B cell (primary cell): ENCODE data around the gene MRPL33. TPM values are rescaled to one million over a fixed set of nuclear protein-coding genes. Genes with fewer than 3 reads are reported as not detected.

Source experiments
- ATAC-seq: fragments of 200-7000 bp; cut with Tn5 transposase; one replicate; pipeline ENCODE4 v1.10.0; 2021; ENCODE audit warnings: low read depth, mild to moderate bottlenecking, moderate number of reproducible peaks, moderate library complexity
- CTCF ChIA-PET: fragments of 350-600 bp; sonication (Branson Sonifier 250); formaldehyde crosslinking; loops from one replicate; lab custom pipeline; 2021; ENCODE audit warnings: antibody characterized with exemption, inconsistent platforms; lab: Charles Lee
- POLR2A ChIA-PET: fragments of 350-600 bp; sonication (Branson Sonifier 250); formaldehyde crosslinking; loops from one replicate; lab custom pipeline; 2021; ENCODE audit warnings: antibody characterized with exemption; lab: Charles Lee
- DNase-seq: peaks from one replicate; pipeline ENCODE4 v3.0.0; 2013
- H2AFZ ChIP-seq: 2 replicates; pipeline ENCODE4 v1.6.1; 2012; ENCODE audit warnings: mild to moderate bottlenecking, low read depth, low read length; ENCODE audit not compliant: insufficient read depth, poor library complexity, severe bottlenecking
- H3K27ac ChIP-seq, 2 donors: 1 replicate in 1 of 2; 2 replicates in 1 of 2; pipeline ENCODE4 v1.5.1; 2012 to 2013; ENCODE audit warnings: low read length in 2 of 2, mild to moderate bottlenecking in 2 of 2, moderate library complexity in 1 of 2
- H3K27me3 ChIP-seq, 4 experiments: fragments of 200-600 bp in 1 of 4; sonication (generic) in 1 of 4; replicated peaks in 1 of 4; 1 replicate in 2 of 4; 2 replicates in 2 of 4; pipeline versions ENCODE4 v1.6.1 to v1.7.0; 2013 to 2016; ENCODE audit warnings: low read length in 3 of 4, mild to moderate bottlenecking in 2 of 4, mixed read lengths in 1 of 4, moderate library complexity in 1 of 4; ENCODE audit not compliant: insufficient read depth in 4 of 4, control insufficient read depth in 3 of 4; ENCODE audit errors: control extremely low read depth in 1 of 4
- H3K36me3 ChIP-seq, 2 experiments: replicated peaks in 1 of 2; 1 replicate in 1 of 2; 2 replicates in 1 of 2; pipeline versions ENCODE4 v1.6.1 to v1.7.1; 2013; ENCODE audit warnings: low read length in 1 of 2; ENCODE audit not compliant: insufficient read depth in 2 of 2, control insufficient read depth in 1 of 2; ENCODE audit errors: control extremely low read depth in 1 of 2, extremely low read depth in 1 of 2
- H3K4me1 ChIP-seq, 2 donors: fragments of 200-600 bp in 1 of 2; sonication (generic) in 1 of 2; 1 replicate in 1 of 2; 2 replicates in 1 of 2; pipeline versions ENCODE4 v1.5.1 to v1.6.1; 2013 to 2017; ENCODE audit warnings: low read length in 2 of 2; ENCODE audit not compliant: control insufficient read depth in 2 of 2, insufficient read depth in 2 of 2
- H3K4me2 ChIP-seq: replicated peaks from 2 replicates; pipeline ENCODE3; 2012; ENCODE audit warnings: mild to moderate bottlenecking, low read depth, low read length; ENCODE audit not compliant: poor library complexity, severe bottlenecking
- H3K4me3 ChIP-seq, 5 experiments: fragments of 200-600 bp in 1 of 5; sonication (generic) in 1 of 5; 1 replicate in 3 of 5; 2 replicates in 2 of 5; pipeline versions ENCODE4 v1.5.1 to v1.7.0; 2011 to 2016; ENCODE audit warnings: low read length in 4 of 5, mild to moderate bottlenecking in 4 of 5, low read depth in 2 of 5, control low read depth in 1 of 5, moderate library complexity in 1 of 5; ENCODE audit not compliant: insufficient read depth in 1 of 5; ENCODE audit errors: control extremely low read depth in 1 of 5, extremely low read depth in 1 of 5
- H3K79me2 ChIP-seq: fragments of 200-600 bp; sonication (generic); one replicate; pipeline ENCODE4 v1.6.0; 2016; ENCODE audit warnings: low read length; ENCODE audit not compliant: control insufficient read depth, insufficient read depth
- H3K9ac ChIP-seq: fragments of 200-600 bp; sonication (generic); 2 replicates; pipeline ENCODE4 v1.6.1; 2017; ENCODE audit warnings: mild to moderate bottlenecking, low read length, moderate library complexity
- H3K9me3 ChIP-seq, 3 donors: one replicate each; pipeline versions ENCODE4 v1.6.1 to v1.7.1; 2013; ENCODE audit warnings: low read length in 2 of 3; ENCODE audit not compliant: control insufficient read depth in 2 of 3, insufficient read depth in 1 of 3; ENCODE audit errors: control extremely low read depth in 1 of 3
- H4K20me1 ChIP-seq: 2 replicates; pipeline ENCODE4 v1.6.0; 2012; ENCODE audit warnings: mild to moderate bottlenecking, low read length; ENCODE audit not compliant: insufficient read depth, control insufficient read depth, poor library complexity, severe bottlenecking
- H3K27ac Mint-ChIP-seq: one replicate; pipeline ENCODE4 v1.8.0; 2021; ENCODE audit warnings: mixed read lengths
- H3K27me3 Mint-ChIP-seq: one replicate; pipeline ENCODE4 v1.8.0; 2021; ENCODE audit warnings: mixed read lengths
- H3K4me1 Mint-ChIP-seq: one replicate; pipeline ENCODE4 v1.8.0; 2021; ENCODE audit warnings: mixed read lengths
- H3K4me3 Mint-ChIP-seq: one replicate; pipeline ENCODE4 v1.8.0; 2021; ENCODE audit warnings: mixed read lengths
- H3K9me3 Mint-ChIP-seq: one replicate; pipeline ENCODE4 v1.8.0; 2022; ENCODE audit warnings: mixed read lengths; ENCODE audit not compliant: insufficient read depth
- EZH2 ChIP-seq: IDR thresholded peaks from 2 replicates; pipeline ENCODE4 v1.6.1; 2012; ENCODE audit warnings: borderline replicate concordance, low read depth, mild to moderate bottlenecking, moderate library complexity, low read length; ENCODE audit not compliant: insufficient read depth, poor library complexity, severe bottlenecking
- WGBS: methylation state at CpG from one replicate; pipeline ENCODE4 v1.1.5; 2013; ENCODE audit warnings: missing lambda C conversion rate; ENCODE audit not compliant: insufficient coverage; 5-methylcytosine and 5-hydroxymethylcytosine counted together
- intact Hi-C: fragments of 100-400 bp; cut with micrococcal nuclease; formaldehyde crosslinking; loops from one replicate; pipeline ENCODE4 v1.10.0; 2022
- polyA plus RNA-seq: library from polyadenylated mRNA; depleted of rRNA; stranded (reverse); fragments of >200 nt; gene quantifications from 2 replicates; pipeline ENCODE4 v1.2.3, GENCODE V29; 2012
- total RNA-seq, 2 donors: library from RNA; stranded (reverse); fragments of 120-200 nt in 1 of 2; gene quantifications; 1 replicate in 1 of 2; 2 replicates in 1 of 2; pipeline versions ENCODE4 v1.2.3 to v1.2.4, GENCODE V29; 2013 to 2022
- TF ChIP-seq, protein P1 (sequence below): fragments of 200-600 bp; IDR thresholded peaks from one replicate; pipeline ENCODE4 v1.8.0; 2022; ENCODE audit warnings: antibody characterized with exemption, mild to moderate bottlenecking

MRPL33 gene
- total and polyA plus RNA-seq, 2 donors (not counting 1 experiment from before 2014, with no cell fraction given): 14.4 to 26.5 TPM

GRCh38 chr2:27724191-27724590 is 47.3 kb upstream of the MRPL33 start:
- TF ChIP-seq EZH2: no peak
- TF ChIP-seq, protein P1, sequence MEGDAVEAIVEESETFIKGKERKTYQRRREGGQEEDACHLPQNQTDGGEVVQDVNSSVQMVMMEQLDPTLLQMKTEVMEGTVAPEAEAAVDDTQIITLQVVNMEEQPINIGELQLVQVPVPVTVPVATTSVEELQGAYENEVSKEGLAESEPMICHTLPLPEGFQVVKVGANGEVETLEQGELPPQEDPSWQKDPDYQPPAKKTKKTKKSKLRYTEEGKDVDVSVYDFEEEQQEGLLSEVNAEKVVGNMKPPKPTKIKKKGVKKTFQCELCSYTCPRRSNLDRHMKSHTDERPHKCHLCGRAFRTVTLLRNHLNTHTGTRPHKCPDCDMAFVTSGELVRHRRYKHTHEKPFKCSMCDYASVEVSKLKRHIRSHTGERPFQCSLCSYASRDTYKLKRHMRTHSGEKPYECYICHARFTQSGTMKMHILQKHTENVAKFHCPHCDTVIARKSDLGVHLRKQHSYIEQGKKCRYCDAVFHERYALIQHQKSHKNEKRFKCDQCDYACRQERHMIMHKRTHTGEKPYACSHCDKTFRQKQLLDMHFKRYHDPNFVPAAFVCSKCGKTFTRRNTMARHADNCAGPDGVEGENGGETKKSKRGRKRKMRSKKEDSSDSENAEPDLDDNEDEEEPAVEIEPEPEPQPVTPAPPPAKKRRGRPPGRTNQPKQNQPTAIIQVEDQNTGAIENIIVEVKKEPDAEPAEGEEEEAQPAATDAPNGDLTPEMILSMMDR: no peak
- Histone ChIP-seq H3K79me2 (no peaks in the 10 kb centered on the region), H3K9me3 (no peaks in the 10 kb centered on the region), H3K4me3 (no peak overlapping the region), H2AFZ (no peak overlapping the region), H3K27ac (no peak overlapping the region), H3K4me2 (no peak overlapping the region), H3K27me3 (peaks cover 0 to 6% (median 1%) of the 10 kb centered on the region in 4 experiments), H3K9ac (no peak overlapping the region), H3K36me3 (no peaks in the 10 kb centered on the region), H3K4me1 (no peaks in the 10 kb centered on the region), H4K20me1 (no peaks in the 10 kb centered on the region)
- Mint-ChIP-seq H3K9me3 (no peaks in the 10 kb centered on the region), H3K27me3 (peaks cover 8% of the 10 kb centered on the region), H3K27ac (no peak overlapping the region), H3K4me1 (no peaks in the 10 kb centered on the region), H3K4me3 (no peak overlapping the region)
- WGBS: no CpG with 5 or more reads among the region's 3 CpGs
- DNase-seq (no peak), ATAC-seq (no peak)
- ChIA-PET POLR2A (no interaction called here), CTCF (interaction anchor here (1.4 to 3.1 kb wide), 6 partner anchors 12 to 679 kb away, joined by 3 to 13 read pairs (median 6); no protein-coding TSS in a partner anchor)
- intact Hi-C loops: no loop called here

- CTCF ChIA-PET: interaction anchor here (2.4 to 3.1 kb wide), 3 partner anchors 11 to 21 kb away, joined by 6 to 13 read pairs (median 10); no protein-coding TSS in a partner anchor
- no peaks in the 10 kb centered on the region for H3K36me3 ChIP-seq
- no peaks in the 10 kb centered on the region for H3K4me1 ChIP-seq
- no peaks in the 10 kb centered on the region for H4K20me1 ChIP-seq
- H3K4me2 ChIP-seq: no peak overlapping the region
- TF ChIP-seq, protein P1: no peak
- TF ChIP-seq EZH2: no peak
- H2AFZ ChIP-seq: no peak overlapping the region
- Mint-ChIP-seq H3K4me1 (no peaks in the 10 kb centered on the region), H3K4me3 (no peak overlapping the region), H3K27ac (no peak overlapping the region), H3K27me3 (peaks cover 5% of the 10 kb centered on the region), H3K9me3 (no peaks in the 10 kb centered on the region)
- H3K4me3 ChIP-seq: no peak overlapping the region
- no peak for ATAC-seq
- 92% methylated on average over 4 of the region's 5 CpGs for WGBS
- intact Hi-C loops: no loop called here
- H3K27ac ChIP-seq: no peak overlapping the region
- H3K27me3 ChIP-seq: peaks cover 0 to 5% (median 0%) of the 10 kb centered on the region in 4 experiments
- POLR2A ChIA-PET: no interaction called here
- DNase-seq: no peak
- H3K9me3 ChIP-seq: no peaks in the 10 kb centered on the region
- H3K79me2 ChIP-seq: no peaks in the 10 kb centered on the region
- no peak overlapping the region for H3K9ac ChIP-seq
Measured at GRCh38 chr2:27724905-27725701, 46.4 kb upstream of the MRPL33 start.
